Amniotic epithelial cell (primary cell): ENCODE data around the gene ERICH3.

Source experiments
- DNase-seq: peaks from one replicate; pipeline ENCODE4 v3.0.0-alpha.2; 2010; ENCODE audit warnings: low read depth

The ERICH3 gene

DNA sequence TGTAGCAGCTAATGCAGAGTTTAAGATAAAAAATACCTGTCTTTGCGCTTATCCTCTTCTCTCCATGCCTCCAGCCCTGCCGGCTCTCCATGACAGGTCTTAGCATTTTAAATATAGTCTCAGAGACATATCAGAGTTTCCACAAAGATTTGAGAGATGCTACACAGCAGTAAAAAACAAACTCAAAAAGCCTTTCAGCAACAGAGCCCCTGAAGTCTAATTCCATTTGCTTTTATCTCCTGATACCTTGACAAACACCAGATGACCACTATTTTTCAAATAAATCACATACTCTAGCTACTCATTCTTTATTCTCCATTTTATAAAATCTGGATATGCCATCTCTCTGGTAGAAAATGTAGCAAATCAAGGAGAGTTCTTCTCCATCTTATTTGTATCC, 81.6 kb downstream of the ERICH3 start:
- no peak for DNase-seq

DNA sequence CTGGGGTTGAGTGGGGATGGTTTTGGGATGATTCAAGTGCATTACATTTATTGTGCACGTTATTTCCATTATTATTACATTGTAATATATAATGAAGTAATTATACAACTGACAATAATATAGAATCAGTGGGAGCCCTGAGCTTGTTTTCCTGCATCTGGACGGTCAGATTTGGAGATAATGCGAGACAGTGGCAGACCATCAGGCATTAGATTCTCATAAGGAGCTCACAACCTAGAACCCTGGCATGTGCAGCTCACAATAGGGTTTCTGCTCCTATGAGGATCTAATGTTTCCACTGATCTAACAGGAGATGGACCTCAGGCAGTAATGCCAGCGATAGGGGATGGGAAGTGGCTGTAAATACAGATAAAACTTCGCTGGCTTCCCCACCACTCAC, 83.3 kb downstream of the ERICH3 start:
- no peak for DNase-seq

DNA sequence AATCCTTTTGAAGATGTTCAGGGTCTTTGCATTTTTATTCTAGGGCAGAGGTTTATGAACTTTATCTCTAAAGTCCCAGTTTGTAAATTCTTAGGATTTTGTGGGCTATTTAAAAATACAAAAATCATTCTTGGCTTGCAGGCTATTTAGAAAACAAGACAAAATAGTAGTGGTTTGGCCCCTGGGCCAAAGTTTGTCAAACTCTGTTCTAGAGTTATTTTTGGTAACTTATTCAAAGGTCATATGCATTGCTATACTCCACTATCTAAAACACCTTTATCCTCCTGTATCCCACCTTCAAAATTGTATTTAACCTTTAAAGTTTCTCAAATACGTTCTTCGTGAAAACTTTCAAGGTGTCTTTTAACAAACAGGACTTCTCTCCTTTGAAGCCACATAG, 85.7 kb downstream of the ERICH3 start:
- no peak for DNase-seq

DNA sequence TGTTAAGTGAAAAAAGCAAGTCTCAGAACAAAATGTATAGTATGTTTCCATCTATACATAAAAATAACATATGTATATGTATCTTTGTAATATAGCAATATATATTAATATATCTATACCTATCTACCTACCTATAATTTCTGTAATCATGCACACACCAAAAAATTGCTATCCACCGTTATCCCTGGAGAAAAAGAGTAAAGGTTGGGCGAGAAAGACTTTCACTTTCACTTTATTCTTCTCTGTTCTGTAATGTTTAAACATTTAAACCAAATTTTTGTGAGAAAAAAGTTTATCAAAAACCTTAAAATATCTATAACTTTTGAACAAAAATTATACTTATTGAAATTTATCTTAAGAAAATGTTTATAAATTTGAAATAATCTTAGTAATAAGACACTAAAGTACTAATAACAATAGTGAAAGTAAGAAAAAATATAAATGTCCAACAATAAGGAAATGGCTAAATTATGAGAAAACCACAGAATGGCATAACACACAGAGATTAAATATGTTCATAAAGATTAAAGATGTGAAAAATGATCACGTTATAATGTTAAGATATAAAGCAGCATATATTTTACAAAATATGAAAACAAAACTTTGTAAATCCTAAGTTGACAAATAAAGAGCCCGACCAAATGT, 87.2 kb downstream of the ERICH3 start:
- no peak for DNase-seq

DNA sequence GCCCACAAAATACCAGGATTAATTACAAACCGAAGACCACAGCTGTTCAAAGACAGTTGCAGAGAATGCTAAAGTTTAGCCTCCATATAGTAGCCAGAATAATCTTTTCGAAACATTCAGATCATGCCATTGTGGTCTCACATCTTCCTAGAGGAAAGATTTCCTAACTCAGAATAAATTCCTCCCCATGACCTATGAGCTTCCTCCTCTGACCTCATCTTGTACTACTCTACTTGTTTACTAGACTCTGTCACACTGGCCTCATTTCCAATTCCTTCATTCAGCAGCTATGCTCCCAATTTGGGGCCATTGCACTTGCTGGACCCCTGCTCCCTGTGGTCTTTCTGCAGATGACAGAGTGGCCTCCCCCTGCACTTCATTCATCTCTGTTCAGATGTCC, 89.4 kb downstream of the ERICH3 start:
- DNase-seq, result peak; percentile 62

DNA sequence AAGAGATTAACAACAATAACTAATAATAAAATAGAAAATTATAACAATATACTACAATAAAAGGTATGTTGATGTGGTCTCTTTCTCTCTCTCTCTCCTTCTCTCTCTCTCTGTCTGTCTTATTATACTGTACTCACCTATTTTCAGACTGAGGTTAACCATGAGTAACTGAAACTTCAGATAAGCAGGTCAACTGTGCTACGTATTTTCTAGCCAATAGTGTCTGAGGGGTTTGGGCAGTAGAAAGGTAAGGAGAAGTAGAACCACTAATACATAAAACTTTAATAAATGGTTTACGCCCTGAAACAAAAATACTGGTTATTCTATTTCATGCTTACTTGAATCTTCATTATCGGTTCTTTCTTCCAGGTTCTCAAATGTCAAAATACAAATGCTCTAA, 90.2 kb downstream of the ERICH3 start:
- DNase-seq, result no peak

DNA sequence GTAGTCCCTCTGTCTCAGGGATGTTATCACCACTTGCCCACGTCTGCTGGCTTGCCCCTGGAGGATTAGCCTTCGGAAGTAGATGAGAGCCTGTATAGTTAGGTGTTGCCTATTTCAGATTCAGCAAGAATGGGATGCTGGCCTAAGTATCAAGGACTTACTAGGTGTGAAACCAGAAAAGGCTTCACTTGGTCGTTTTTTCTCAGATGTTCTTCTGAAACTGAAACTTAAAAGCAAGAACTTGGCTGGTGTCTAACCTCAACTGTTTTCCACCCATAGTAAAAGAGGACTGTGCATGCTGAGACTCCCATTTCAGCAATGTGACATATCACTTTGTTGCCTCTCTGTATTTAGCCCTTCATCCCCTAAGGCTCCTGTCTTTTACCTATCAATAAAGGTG, 94.2 kb downstream of the ERICH3 start:
- DNase-seq, result no peak

DNA sequence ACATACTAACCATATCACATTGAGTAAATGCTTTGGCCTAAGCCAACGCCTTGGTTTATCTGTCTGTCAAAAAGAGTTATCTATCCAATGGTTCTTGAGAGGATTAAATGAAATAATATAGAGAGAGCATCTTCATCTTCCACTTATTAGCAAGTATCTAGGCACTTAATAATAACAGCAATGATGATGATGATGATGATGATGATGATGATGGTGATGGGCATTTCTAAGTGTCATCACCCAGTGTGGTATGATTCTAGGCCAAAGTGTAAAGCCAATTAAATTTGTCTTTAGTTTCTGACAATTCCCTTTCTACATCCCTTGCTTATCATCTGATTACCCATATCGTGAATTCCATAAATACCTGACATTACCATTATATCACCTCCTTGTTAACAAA, 95.5 kb downstream of the ERICH3 start:
- no peak for DNase-seq

DNA sequence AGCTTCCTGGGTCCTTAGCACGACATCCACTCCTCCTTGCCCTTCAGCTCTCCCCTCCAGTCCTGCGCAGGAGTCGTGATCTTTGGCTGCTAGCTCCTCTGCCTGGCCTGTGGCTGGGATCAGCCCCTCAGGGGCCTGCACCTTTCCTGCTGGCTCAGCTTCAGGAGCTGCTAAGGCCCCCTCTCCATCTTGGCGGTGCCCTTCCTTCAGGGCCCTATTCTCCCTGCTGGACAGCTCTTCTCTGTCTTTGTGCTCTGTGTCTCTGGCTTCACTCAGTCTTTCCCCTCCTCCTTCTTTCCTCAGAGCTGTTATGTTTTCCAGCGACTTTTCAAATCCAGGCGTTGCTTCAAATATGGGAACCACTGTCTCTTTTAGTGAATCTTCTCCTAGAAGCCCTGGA, 101.7 kb downstream of the ERICH3 start:
- no peak for DNase-seq

DNA sequence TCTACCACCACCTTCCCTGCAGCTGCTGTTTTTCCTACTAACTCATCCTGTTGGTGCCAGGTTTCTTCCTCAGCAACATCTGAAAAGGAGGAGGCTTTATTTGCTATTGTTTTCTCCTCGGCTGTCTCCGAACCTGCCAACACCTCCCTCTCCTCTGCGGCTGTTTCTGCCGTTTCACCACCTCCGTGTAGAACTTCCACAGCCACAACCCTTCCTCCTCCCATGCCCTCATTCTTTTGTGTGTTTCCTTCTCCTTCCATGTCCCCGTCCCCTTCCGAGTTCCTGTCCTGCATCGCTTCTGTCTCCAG, 102.1 kb downstream of the ERICH3 start:
- DNase-seq, result no peak

DNA sequence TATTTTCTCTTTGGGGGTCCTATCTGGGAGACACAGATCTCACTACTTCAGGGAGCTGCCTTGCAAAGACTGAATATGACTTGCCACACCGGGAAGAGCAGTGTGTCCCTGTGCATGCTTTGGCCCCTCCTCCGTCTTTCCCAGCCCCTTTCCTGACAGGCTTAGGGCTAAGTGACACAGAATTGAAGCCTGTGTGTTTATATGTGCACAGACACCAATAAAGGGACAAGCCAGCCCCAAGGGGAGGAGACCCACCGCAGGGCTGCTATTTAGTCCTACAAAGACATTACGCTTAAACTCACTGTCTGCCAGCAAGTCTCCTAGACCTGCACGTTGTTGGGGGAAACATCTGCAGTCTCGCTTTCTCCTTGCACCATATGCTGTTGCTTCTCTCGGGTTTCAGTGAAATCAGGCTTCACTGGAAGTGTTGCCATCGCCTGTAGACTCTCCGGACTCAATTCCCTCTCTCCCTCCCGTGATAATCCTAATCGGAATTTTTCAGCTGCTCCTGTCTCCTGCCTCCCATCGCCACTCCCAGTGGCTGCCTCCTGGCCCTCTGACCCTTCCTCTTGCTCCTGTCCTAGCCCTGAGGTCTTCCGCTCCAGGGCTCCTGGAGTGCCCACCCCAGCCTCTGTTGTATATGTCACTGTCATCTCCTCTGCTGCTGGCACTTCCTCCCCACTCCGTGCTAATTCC, 102.6 kb downstream of the ERICH3 start:
- no peak for DNase-seq

DNA sequence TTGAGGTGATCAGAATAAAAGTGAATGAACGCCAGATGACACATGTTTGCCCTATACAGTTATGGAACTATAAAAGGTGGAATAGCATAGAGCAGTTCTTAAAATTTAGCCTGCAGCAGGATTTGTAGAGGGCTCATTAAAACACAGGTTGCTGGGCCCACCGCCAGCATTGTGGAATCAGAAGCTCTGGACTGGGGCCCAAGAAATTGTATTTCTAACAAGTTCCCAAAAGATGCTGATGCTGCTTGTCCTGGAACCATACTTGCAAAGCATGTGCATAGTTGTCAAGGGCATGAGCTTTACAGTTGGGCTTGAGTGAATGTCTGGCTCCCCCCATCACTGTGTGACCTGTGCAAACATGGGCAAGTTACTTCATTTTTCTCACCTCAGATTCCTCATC, 123.7 kb downstream of the ERICH3 start:
- no peak for DNase-seq

DNA sequence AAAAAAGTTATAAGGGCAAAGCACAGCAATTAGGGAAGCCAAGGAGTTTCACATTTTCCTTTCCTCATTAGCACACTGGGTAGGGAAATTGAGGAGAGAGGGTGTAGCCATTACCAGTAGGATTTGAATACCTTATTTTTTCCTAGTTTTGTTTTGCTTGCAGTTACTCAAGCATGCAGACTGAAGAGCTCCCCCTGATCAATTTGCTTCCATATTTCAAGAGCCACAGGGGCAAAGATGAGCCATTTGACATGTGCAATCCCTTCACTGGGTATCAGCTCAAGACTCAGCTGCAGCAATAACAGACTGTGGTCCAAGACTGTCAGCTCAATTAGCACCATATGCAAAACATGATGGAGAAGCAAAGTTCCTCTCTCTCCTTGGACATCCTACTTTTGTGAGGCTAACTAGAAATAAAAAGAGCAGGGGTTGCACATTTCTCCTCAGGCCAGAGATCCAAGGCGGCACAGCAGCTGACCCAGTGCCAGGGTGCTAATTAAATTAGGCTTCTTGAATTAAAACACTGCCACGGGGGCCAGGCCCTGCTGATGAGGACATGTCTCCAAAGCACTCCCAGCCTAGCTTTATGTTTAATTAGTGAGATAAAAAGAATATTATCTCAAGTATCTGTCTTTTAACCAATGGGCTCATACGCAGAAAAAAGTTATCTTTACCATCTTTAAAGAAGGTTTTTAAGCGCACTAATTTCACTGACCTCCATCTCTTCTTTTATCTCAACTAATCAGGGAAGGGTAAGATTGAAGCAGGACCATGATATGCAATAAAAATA, 124.4 kb downstream of the ERICH3 start:
- DNase-seq, result no peak

DNA sequence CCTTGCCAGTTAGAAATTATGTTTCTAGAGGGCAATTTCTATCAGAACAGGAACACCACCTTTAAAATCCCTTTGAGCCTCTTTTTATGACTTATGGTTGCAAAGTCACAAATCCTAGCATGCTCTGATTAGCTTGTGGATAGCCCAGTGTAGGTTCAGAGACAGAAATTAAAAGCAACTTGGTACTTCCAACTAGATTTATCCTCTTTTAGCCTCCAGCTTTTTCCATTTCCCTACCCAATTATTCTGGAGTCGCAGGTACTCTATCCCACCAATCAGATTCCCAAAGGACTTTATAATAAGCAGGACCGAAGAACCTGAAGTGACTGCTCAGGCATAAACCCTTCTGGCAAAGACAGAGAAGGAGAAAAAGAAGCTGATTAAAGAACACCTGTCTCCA, 127.8 kb downstream of the ERICH3 start:
- no peak for DNase-seq

DNA sequence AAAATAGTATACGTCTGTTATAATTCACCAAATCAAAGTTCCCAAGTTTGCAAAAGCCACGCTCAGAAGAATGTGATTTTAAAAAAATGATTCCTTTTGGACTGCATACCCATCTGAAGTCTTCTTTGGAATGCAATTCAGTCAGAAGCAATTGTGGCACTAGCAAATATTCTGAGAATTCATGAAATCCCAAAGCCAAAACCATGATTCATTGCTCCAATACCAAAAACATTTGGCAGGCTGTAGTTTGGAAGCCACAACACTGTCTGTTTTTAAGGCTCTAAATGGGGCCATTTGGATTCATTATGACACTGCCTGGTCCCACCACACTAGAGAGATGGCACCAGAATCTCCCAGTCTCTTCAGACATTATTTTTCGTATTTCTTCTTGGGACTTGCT, 139.4 kb downstream of the ERICH3 start:
- peak; percentile 2 for DNase-seq

DNA sequence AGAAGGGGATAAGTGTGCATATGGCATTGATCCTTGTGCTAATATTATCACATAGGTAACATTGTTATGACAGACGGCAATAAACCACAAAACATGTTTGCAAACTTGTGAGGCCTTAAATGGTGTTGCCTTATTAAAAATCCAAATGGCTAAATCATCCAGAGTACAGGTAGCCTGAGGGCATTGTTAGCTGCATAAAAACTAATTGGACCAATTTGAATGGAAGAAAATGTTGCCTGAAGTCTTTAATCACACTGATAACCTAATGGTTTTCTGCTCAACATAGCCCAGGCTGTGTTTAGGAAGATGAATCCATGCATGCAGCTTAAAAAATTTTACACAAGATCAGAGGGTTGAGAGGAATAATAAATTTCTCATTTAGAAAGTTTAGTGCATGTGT, 141.8 kb downstream of the ERICH3 start:
- DNase-seq, result no peak

DNA sequence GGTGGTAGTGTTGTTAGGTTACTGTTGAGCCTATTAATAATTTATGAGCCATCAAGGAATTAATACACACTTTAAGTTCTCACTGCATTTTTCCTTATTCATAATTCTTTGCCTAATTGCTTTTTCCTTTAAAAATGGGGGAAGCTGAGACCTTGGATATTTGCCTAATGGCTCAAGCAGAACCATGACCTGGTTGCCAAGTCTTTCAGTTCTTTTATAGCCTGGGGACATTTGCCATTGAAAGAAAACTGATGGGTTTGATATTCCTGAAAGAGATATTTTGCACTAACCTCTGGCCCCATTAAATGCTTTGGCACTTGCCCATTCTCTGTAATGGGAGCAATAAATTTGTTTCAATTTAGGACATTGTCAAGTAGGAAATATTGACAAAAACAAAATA, 142.7 kb downstream of the ERICH3 start:
- DNase-seq, result no peak

DNA sequence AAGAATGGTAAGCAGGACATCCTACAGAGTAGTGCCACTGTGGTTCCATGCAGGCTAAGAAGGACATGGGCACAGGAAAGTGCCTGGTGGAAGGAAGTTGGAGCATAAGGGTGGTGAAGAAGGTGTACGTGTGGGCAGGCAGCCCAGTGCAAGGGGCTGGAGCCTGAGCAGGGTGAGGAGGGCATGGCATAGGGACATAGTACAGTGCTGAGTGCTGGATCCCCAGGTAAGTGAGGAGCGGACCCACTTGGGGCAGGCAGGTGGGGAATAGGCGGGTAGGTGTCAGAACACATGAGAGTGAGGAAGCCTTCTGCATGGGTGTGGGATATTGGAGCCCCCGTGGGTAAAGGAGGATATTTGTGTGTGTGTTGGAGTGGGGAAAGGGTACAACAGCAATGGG, 145.5 kb downstream of the ERICH3 start:
- no peak for DNase-seq

DNA sequence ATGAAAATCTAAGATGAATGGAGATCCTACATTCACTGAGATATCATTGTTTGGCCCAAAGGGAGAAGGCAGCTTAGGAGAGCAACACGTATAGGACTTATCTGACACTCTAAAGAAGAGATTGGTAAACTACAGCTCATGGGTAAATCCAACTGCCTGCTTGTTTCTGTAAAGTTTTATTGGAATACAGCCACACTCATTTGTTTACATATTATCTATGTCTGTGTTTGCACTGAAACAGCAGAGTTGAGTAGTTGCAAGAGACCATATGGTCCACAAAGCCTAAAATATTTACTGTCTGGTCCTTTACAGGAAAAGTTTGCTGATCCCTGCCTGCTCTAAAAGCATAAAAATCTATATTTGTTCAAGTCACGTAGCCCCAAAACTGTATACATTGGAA, 146.9 kb downstream of the ERICH3 start:
- no peak for DNase-seq

DNA sequence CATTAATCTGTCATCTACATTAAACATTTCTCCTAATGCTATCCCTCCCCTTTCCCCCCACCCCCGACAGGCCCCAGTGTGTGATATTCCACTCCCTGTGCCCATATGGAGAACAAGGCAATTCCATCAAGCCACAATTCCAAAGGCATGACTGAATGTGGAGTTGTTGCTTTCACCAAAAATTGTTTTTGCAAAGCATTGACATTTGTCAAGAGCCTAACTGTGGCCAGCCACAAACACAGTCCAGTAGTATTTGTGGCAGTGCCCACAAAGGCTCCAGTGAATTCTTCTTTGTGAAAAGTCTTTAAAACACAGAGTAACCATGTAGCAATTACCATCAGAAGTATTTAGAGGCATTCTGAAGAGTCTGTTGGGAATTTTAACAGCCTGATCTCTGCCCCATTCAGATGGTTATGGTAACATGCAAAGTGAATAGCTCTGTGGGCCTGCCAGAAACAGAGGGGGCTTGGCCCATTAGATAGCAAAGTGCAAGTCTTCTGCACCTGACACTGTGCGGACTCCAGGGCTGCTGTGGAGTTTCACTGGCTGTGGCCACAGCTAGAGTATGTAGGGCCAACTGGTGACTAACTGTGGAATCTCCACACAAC, 149.6 kb downstream of the ERICH3 start:
- no peak for DNase-seq

DNA sequence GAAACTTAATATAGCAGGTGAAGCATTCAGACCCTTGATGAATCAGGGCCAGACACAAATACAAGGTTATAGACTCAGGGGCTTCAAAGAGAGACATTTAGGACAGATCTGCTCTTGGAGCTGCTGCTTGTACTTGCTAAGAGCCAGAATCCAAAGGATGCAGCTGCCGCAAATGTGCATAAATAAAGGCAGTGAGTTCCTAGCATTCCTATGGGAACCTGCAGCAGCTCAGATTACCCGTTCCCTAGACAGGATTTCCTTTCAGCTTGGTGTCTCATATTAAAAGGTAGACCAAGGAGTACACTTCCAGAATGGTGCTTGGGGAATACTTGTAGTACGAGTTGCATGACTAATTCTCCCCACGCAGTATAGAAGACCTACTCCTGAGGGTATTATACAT, 151.4 kb downstream of the ERICH3 start:
- DNase-seq, result no peak
